Measurements from ENCODE around the gene NME3. TPM values are rescaled to one million over a fixed set of nuclear protein-coding genes. Genes with fewer than 3 reads are reported as not detected.

NME3 gene
- total and polyA plus RNA-seq, 9 of the 15 experiments (the other 6 are each of a cell fraction or from before 2014, with no cell fraction given): 0.68 to 76.3 (median 11.5) TPM

- no peak for TF ChIP-seq VEZF1 (CRISPR knock-in tag; IDR thresholded peaks at IDR 0.05)
- TF ChIP-seq SMAD1 (IDR thresholded peaks at IDR 0.05; ENCODE audit: low read depth, low read length, partially characterized antibody): no peak
These were observed 38.0 kb upstream of the NME3 start (continued) for GRCh38 chr16:1809281-1809801.

- ChIA-PET CTCF (ENCODE audit: low intra/inter-chr PET ratio) (no interaction called here), POLR2A (no interaction called here)
- no TSS peak for BruUV-seq (replicated peaks)
- in situ Hi-C loops (cut with MboI): no loop called here
- no peak for FAIRE-seq
- Histone ChIP-seq H3K9me1 (ENCODE audit: control insufficient read depth, insufficient read depth, low read length) (no peaks in the 10 kb centered on the region), H3K27me3 (ENCODE audit: control insufficient read depth in 2 of 2, insufficient read depth in 2 of 2, low read length in 2 of 2) (no peaks in the 10 kb centered on the region), H4K20me1 (replicated peaks; ENCODE audit: control insufficient read depth, insufficient read depth, low read length) (no peaks in the 10 kb centered on the region; the same call in 1 of the 2 replicates), H2AFZ (ENCODE audit: low read depth, low read length) (no peak overlapping the region), H3K9ac (ENCODE audit: insufficient read depth in 1 of 2, low read depth in 2 of 2, low read length in 2 of 2) (no peak overlapping the region), H3K9me3 (replicated peaks; ENCODE audit: control insufficient read depth, insufficient read depth, low read depth, low read length) (no peaks in the 10 kb centered on the region), H3K4me2 (ENCODE audit: insufficient read depth, low read length) (no peak overlapping the region), H3K36me3 (ENCODE audit: control insufficient read depth, insufficient read depth, low read length) (peaks cover 3% of the 10 kb centered on the region; the same call in 1 of the 3 replicates), H3K4me3 (no peak overlapping the region), H3K79me2 (ENCODE audit: control insufficient read depth, insufficient read depth, low read length) (no peaks in the 10 kb centered on the region), H3K4me1 (replicated peaks in 1 of 2; ENCODE audit: control insufficient read depth in 2 of 2, insufficient read depth in 2 of 2, low read length in 2 of 2) (peaks cover 0 to 20% of the 10 kb centered on the region in 2 experiments; a peak in 3 of 5 replicates), H3K27ac (ENCODE audit: extremely low read depth, low read depth, low read length) (no peak overlapping the region)
- ATAC-seq: no peak
- no peak for DNase-seq (ENCODE audit: extremely low read depth in 1 of 4, low spot score in 3 of 4)
- 74% methylated on average over 15 of the region's 18 CpGs for WGBS (ENCODE audit: insufficient coverage, low coverage, missing lambda C conversion rate)
- TF ChIP-seq ZNF699 (CRISPR knock-in tag; IDR thresholded peaks at IDR 0.05; ENCODE audit: insufficient replicate concordance): no peak
- no peak for TF ChIP-seq JUNB (CRISPR knock-in tag; conservative IDR thresholded peaks at IDR 0.05)
- intact Hi-C loops (cut with micrococcal nuclease): no loop called here
These were observed 37.3 kb upstream of the NME3 start for GRCh38 chr16:1808691-1809090.
